ENCODE results near the gene ATG16L2. TPM values are rescaled to one million over a fixed set of nuclear protein-coding genes. Genes with fewer than 3 reads are reported as not detected.
A peak's percentile ranks its signal among the peaks of the same experiment; 100 is the strongest.

ATG16L2 gene
- total and polyA plus RNA-seq, 8 donors = 41.5 to 87.3 (median 50.3) TPM

- Histone ChIP-seq H3K36me3 (peaks cover 0 to 82% of the 10 kb centered on the region in 2 donors), H3K4me3 (no peak overlapping the region), H3K4me1 (peaks cover 9 to 39% of the 10 kb centered on the region in 2 donors), H3K27ac (no peak overlapping the region), H3K9me3 (no peaks in the 10 kb centered on the region), H3K27me3 (no peaks in the 10 kb centered on the region)
- intact Hi-C loops (cut with DNase I) = no loop called here
- DNase-seq = no peak
- no peak for ATAC-seq
- TF ChIP-seq CTCF (IDR thresholded peaks at IDR 0.05) = no peak
Observed at GRCh38 chr11:72820439-72821139, 6.4 kb downstream of the ATG16L2 start.

GRCh38 chr11:72821221-72821919 lies 7.2 kb downstream of the ATG16L2 start:
- intact Hi-C loops (cut with DNase I) = no loop called here
- Histone ChIP-seq H3K27me3 (no peaks in the 10 kb centered on the region), H3K4me1 (peaks cover 5 to 31% of the 10 kb centered on the region in 2 donors), H3K9me3 (no peaks in the 10 kb centered on the region), H3K36me3 (peaks cover 0 to 90% of the 10 kb centered on the region in 2 donors), H3K4me3 (peak overlapping the region; percentile 33 to 41), H3K27ac (peak overlapping the region in 1 of 2 donors; percentile 53)
- ATAC-seq (peak; percentile 51), DNase-seq (peak in 1 of 4 donors; percentile 82)
- no peak for TF ChIP-seq CTCF (IDR thresholded peaks at IDR 0.05)

- H3K27ac ChIP-seq = peak overlapping the region in 1 of 2 donors; percentile 53
- no peaks in the 10 kb centered on the region for H3K9me3 ChIP-seq
- no peaks in the 10 kb centered on the region for H3K27me3 ChIP-seq
- intact Hi-C loops (cut with DNase I) = no loop called here
- DNase-seq (peak; percentile 84 to 96 (median 91)), ATAC-seq (peak; percentile 86)
- peaks cover 5 to 29% of the 10 kb centered on the region in 2 donors for H3K4me1 ChIP-seq
- peaks cover 0 to 98% of the 10 kb centered on the region in 2 donors for H3K36me3 ChIP-seq
- peak overlapping the region; percentile 33 to 41 for H3K4me3 ChIP-seq
- peak; percentile 11 to 26 for TF ChIP-seq CTCF (IDR thresholded peaks at IDR 0.05)
Observed at GRCh38 chr11:72821920-72822799, 7.9 kb downstream of the ATG16L2 start.

GRCh38 chr11:72823105-72823804 lies 9.0 kb downstream of the ATG16L2 start:
- Histone ChIP-seq H3K36me3 (peaks cover 0 to 91% of the 10 kb centered on the region in 2 donors), H3K9me3 (no peaks in the 10 kb centered on the region), H3K27ac (peak overlapping the region in 1 of 2 donors; percentile 53), H3K4me1 (peaks cover 5 to 31% of the 10 kb centered on the region in 2 donors), H3K4me3 (no peak overlapping the region), H3K27me3 (no peaks in the 10 kb centered on the region)
- ATAC-seq = no peak
- intact Hi-C loops (cut with DNase I) = no loop called here
- no peak for DNase-seq
- TF ChIP-seq CTCF (IDR thresholded peaks at IDR 0.05) = no peak

Data from left lung (tissue), 10 donors.